GM19463 (cell line): ENCODE data around the gene RTN4RL1.

ENCODE experiments used
- ATAC-seq: cut with Tn5 transposase; IDR thresholded peaks from one replicate; pipeline ENCODE4 v1.9.1; 2021; ENCODE audit warnings: mild to moderate bottlenecking, moderate library complexity; ENCODE audit not compliant: unreplicated experiment

RTN4RL1 gene

DNA sequence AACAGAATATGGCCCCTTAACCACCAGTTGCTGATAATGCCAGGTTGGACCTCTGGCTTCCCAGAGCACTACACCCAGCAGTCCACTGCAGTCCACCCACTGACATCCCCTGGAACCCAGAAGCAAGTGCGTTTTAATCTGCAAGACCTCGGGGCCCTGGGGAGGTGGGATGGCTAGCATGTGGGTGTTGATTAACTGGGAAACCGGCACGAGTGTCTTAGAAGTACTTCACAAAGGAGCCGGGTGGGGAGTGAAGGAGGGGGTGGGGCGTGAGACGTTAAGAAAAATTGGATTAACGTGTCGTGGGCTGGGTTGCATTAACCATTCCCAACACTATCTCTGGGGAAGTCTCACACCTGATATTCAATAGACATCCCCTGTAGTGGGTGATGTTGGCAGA lies 23.7 kb upstream of the RTN4RL1 start:
- no peak for ATAC-seq

DNA sequence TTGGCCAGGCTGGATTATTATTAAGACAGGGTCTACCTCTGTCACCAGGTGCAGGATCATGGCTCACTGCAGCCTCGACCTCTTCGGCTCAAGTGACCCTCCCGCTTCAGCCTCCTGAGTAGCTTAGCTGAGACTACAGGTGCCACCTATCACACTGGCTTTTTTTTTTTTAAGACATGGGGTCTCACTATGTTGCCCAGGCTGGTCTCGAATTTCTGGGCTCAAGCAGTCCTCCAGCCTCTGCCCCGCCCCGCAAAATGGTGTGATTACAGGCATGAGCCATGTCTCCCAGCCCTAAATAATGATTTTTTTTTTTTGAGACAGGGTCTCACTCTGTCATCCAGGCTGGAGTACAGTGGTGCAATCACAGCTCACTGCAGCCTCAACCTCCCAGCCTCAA lies 22.5 kb upstream of the RTN4RL1 start:
- ATAC-seq: no peak

DNA sequence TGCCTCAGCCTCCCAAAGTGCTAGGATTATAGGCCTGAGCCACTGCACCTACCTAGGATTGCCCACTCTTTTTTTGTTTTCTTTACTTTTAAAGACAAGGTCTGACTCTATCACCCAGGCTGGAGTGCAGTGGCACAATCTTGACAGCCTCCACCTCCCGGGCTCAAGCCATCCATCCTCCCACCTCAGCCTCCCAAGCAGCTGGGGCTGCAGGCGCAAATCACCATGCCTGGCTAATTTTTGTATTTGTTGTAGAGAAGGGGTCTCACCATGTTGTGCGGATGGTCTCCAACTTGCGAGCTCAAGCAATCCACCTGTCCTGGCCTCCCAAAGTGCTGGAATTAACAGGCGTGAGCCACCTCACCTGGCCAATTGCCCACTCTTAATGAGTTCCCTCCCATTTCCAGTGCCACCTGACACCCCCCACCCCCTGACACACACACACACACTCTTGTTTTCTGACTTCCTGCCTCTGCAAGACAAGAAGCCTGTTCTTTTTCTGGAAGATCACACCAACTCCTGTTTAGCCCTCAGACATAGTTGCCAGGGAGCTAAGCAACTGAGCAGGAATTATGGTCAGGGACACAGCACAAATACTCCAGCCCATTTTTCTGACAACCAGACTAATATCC lies 19.2 kb upstream of the RTN4RL1 start:
- ATAC-seq: no peak

DNA sequence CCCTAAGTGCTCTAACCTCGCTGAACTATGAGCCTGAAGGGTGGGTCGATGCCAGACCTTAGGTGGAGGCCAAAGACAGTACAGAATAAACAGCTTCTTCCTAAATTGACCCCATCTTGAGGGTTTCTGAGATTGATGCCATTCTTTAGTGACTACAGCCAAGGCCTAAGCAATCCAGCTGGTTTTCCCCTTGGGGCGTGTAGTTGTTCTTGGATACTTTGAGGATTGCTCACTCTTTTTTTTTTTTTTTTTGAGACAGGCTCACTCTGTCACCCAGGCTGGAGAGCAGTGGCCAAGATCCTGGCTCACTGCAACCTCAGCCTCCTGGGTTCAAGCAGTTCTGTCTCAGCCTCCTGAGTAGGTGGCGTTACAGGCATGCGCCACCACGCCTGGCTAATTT lies 18.7 kb upstream of the RTN4RL1 start:
- ATAC-seq: no peak

DNA sequence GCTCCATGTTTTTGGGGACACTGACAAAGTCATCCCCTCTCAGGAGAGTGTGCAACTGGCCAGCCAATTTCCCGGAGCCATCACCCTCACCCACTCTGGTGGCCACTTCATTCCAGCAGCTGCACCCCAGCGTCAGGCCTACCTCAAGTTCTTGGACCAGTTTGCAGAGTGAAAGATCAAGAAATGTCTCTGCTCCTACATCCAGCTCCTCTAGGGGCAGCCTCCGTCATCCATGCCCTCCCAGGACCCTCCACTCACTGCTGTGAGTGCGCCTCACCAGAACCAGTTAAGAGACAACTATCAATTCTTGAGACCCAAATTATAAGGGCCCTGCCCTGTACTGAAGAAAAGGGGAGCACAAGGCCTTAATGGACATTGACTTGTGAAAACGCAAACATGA lies 17.8 kb upstream of the RTN4RL1 start:
- ATAC-seq: no peak

DNA sequence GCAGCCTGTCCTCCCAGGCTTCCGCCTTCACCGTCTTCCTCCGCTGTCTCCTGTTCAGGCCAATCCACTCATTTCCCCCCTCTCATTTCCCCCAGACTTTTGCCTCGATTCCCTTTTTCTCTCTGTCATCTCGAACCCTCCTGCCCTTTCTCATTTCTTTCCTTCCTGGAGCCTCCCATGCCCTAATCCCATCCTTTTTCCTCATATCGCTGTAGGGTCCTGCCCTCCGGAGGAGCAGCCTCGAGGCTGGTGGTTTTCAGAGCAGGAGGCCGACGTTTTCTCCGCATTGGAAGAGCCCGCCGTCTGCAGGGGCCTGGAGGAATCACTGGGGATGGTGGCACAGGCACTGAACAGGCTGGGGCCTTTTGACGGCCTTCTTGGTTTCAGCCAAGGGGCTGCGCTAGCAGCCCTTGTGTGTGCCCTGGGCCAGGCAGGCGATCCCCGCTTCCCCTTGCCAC lies 17.3 kb upstream of the RTN4RL1 start:
- no peak for ATAC-seq

DNA sequence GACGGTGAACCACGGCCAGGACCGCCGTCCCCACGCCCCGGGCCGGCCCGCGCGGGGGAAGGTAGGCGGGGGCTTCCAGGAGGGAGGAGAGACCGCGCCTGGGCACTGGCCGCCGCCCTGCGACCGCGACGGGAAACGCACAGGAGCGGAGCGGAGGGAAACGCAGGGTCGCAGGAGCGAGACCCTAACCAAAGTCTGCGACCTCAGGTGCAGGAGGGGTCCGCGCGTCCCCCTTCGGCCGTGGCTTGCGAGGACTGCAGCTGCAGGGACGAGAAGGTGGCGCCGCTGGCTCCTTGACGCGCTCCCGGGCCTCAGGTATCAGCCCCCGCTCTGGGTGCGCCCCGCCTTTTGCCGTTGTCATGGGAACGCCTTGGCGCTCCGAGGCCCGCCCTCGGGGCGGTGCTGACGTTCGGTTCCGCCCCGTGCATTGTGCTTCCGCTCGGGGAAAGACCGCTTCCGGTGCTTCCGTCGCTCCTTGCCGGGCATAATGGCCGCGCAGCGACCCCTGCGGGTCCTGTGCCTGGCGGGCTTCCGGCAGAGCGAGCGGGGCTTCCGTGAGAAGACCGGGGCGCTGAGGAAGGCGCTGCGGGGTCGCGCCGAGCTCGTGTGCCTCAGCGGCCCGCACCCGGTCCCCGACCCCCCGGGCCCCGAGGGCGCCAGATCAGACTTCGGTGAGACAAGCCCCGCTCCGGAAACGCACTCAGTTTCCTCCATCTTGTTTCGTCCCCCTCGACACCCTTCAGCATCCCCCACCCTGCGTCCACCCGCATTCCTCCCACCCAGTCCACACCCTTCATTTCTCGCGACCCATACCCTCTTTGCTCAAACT lies 16.6 kb upstream of the RTN4RL1 start, which contains the start of gene OVCA2:
Gene OVCA2 (plus strand): TSS at position 462 of the 829 bp plus-strand sequence. CDS start 26 bp downstream, at position 488.
- peak; percentile 93 for ATAC-seq

DNA sequence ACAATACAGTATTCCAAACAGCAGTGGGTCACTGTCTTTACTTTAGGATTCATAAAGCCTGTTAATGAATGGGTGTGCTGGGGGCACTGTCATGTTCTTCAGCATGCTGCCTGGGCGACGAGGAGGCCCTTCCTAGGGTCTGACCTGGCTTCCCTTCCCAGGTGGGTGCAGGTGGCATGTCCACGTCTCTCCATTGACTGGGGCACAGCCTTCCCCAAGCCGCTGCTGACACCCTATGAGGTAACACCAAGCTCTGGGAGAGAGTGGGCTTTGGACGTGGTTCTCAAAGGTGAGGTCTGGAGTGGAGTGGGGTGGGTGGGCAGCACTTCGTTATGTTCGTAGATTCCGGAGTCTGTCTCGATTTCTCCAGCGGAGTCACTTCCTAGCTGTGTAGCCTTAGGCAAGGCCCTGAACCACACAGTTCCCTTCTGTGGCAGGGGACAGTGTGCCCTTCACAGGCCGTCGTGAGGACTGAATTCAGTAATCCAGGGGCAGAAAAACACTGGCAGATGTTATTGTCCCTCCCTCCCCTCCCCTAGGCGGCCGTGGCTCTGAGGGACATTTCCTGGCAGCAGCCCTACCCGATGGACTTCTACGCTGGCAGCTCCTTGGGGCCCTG lies 15.9 kb upstream of the RTN4RL1 start:
- no peak for ATAC-seq

DNA sequence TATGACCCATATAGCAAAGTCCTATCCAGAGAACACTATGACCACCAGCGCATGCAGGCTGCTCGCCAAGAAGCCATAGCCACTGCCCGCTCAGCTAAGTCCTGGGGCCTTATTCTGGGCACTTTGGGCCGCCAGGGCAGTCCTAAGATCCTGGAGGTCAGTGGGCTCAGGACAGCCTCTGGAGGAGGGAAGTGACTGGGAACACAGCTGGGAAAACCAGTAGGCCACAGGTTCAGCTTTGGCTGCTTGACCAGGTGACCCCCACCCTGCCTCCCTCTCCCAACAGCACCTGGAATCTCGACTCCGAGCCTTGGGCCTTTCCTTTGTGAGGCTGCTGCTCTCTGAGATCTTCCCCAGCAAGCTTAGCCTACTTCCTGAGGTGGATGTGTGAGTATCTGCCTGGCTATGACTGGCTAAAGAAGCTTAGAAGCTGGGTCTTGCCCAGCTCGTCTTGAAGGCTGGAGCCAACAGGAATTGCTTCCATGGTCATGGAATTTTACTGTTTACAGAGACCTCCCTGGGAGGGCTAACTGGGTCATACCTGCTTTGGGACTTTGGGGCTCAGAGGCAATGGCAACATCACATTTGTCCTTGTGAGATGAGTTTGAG lies 15.2 kb upstream of the RTN4RL1 start:
- ATAC-seq: no peak

DNA sequence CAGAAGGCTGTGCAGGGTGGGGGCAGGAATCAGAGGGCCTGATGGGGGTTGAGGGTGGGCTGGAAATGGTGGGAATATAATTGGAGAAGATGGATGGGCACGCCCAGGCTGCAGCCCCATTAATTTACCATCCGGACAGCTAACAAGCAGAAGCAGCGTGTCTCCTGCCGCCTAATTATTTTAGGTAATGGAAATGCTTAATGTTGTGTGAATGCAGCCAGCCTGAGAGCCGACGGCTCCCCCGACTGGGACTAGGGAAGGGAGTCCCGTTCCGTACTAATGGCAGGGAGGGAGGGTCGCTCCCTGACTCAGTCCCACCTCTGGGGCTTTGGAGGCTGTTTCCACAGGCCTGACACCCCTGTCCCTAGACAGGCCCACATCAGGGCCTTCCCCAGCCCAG lies 12.0 kb upstream of the RTN4RL1 start:
- no peak for ATAC-seq

DNA sequence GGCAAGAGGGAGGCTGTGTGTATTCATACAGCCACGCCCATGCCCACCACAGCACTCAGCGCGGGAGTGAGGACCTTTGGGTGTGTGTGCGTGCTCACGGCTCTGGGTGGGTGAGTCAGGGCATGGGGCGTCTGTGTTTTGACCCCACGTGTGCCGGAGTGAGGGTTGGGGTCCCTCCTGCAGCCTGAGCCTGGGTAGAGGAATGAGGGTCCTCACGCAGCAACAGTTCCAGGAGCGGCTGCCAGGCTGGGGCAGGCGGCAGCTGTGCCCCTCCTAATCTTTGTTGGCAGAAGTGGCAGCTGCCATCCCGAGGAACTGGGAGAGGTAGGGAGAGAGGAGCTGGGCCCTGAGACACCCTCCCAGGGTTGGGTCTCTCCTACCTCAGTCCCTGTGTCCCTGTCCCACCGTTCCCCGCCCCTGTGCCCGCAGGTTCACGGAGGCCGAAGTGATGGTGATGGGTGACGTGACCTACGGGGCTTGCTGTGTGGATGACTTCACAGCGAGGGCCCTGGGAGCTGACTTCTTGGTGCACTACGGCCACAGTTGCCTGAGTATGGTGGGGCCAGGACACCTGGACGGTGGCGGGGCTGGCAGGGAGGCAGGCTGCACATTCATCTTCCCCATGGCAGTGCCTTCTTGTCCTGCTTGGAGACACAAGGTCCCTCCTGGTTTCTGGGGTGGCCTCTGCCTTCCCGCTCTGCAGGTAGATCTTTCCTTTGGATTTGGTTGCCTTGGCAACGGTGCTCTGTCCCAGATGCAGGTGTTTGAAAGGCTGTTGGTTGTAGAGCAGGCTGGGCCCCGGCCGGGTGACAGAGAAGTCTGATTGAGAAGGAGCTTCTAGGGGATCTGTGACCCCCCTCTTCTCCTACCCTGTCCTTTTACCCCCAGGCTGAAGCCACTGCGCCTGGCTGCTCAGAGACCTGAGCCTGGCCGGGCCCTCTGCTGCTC lies 10.7 kb upstream of the RTN4RL1 start:
- no peak for ATAC-seq

DNA sequence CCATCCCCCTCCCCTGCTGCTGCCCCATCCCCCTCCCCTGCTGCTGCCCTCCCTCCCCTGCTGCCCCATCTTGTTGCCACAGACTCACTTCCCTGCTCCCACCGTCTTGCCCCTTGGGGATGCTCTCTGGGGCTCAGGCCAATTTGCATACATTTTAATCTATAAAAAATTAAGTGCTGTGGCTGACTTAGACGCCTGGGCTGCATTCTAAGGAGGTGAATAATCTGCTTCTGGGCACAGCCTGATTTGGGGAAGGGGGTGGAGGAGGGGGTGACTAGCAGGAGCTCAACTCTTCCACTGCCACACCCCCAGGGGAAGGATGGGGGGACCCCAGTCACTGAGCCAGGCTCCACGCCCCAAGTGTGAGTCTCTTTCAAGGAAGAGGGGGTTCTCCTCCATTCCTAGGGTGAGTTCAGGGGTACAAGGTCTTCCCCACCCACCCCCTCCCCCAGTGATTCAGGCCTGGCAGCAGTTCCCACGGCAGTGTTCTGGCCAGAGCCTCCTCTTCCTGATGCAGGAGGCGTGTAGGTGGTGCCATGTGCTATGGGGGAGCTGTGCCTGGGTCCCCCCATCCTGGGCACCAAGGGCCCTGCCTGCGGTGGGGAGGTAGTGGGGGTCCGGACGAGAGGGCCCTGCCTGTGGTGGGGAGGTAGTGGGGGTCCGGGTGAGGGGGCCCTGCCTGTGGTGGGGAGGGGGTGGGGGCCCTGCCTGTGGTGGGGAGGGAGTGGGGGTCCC lies 9.8 kb upstream of the RTN4RL1 start:
- no peak for ATAC-seq

DNA sequence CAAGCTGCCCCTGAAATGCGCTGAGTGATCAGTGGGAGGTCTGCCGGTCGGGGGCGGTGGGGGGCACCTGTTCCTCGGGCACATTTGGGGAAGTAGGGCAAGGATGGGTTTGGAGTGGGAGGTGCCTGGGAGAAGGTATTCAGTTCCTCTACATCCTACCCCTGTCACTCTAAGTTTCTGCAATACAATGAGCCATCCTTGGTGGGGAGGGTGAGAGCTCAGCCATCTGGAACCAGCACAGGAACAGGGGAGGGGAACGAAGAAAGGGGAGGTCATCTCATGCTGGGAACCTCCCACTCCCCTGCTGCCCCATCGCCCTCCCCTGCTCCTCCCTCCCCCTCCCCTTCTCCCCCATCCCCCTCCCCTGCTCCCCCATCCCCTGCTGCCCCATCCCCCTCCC lies 9.0 kb upstream of the RTN4RL1 start:
- ATAC-seq: no peak

DNA sequence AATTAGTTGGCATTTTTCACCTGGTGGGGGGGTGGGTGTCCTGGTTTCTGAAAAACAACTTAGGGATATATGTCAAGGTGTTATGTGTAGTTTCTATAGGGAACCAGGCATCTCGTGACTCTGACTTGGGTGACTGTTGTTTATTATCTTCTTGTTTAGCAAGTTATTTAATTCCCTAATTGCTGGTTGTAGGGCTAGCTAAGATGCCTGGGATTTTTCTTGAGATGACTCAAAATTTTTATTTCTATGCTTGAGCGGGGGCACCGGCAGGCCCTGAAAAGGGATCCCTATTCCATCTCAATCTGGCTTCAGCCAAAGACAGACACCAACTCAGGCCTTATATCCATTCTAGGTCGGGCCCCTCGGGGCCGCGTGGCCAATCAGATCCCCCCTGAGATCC lies 8.0 kb upstream of the RTN4RL1 start:
- ATAC-seq: no peak

DNA sequence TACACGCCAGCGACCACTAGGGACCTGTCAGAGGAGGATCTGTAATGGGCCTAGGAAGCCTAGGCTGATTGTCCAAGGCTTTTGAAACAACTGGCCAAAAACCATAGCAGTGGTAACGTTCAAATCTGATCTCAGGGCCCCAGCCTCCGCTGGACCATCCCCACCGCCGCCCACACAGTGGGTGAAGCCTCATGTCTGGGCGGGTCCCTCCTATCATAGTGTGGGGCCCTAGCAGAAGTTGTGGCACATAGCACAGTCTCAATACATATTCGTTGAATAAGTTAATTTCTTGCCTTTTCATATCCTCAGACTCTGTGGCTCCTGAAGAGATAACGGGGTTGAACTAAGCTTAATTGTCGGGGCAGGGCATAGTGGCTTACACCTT lies 5.6 kb upstream of the RTN4RL1 start:
- ATAC-seq: no peak

DNA sequence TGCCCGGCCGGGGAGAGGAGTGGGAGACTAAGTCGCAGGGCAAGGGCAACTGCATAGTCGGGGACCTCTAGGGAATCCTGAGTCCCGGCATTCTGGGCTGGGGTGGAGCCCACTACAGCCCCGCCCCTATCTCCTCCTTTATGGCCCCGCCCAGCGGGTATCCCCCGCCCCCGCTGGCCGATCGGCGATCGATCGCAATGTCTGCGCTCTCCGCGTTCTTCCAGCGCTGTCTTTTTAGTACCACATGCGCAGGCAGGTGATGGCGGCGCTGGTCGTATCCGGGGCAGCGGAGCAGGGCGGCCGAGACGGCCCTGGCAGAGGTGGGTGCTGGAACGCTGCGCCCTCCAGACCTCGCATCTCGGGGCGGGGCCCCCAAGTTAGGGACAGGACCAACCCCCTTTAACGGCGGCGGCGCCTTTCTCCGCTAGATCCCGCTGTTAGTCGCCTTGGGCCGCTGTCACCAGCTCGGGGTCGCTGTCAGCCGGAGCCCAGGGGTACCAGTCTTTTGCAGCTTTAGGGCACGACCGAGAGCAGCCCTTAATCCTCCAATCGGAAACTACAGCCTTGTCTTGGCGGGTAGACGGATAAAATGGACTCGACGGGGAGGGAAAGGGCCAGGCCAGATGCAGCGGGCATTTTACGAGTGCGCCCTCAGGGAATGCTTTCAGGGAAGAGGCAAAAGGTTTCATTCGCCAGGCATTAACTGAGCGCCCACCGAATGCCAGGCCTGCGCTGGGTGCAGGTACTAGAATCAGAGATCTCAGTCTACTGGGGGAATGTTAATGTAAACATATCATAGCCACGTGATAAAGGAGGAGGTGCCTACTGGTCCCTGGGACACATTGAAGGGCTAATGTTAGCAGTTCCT lies 5.0 kb upstream of the RTN4RL1 start, which contains the start of gene DPH1:
Gene DPH1 (plus strand): TSS at position 243 of the 868 bp plus-strand sequence. CDS start 17 bp downstream, at position 260.
- peak; percentile 79 for ATAC-seq

DNA sequence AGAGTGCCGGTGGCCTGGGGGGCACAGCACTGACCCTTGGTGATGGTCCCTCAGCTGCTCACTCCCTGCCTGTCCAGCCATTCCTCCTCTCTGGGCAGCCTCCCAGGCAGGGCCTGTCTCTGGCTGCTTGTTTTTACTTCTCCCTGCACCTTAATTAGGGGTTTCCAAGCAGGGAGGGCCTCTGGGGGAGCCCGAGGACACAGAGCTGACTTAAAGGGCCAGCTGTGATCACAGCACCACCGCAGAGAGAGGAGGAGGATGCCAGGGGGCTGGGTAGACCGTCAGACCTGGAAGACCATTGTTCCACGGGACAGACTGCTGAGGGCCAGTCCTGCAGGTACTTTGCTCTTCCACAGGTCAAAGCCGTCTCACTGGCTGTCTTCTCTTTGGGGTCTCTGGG lies 3.6 kb upstream of the RTN4RL1 start:
- no peak for ATAC-seq

DNA sequence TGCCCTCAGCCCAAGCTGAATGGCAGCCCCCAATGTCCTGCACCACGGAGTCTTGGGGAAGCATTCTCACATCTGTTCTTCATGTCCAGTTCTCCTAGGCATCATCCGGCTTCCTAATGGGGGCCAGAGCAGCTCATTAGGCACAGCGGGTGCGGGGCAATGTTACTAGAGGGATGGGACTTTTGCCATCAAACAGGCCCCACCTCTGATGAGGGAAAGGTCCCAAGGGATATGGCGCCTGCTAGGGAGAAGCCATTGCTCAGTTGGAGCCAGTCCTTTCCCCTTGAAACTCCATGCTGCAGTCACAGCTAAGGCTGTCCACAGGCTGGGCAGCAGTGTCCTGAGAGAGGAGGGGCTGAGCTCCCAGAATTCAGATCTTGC lies 3.1 kb upstream of the RTN4RL1 start:
- ATAC-seq: no peak
